ENCODE data around the gene MSX1. TPM values are rescaled to one million over a fixed set of nuclear protein-coding genes. Genes with fewer than 3 reads are reported as not detected.

The MSX1 gene
- total RNA-seq, 4 donors from 2014 or later: 1.4 to 5.8 (median 3.6) TPM

DNA sequence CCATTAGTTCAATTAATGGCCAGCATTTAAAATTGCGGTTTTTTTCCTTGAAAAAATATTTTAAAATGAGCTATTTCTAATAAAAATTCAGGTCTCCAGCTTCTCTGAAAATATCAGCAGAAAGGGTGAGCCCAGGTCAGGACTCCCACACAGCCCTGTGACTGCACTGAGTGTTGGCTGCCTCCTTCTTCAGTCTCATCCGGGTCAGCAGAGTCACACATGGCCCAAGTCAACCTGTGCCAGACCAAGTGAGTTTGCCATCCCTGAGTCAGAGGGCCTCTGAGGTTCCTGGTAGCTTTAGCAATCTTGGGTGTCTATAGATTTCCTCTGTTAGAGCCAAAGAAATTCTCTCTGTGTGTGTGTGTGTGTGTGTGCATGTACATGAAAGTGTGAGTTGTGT, 22.1 kb upstream of the MSX1 start:
- intact Hi-C loops (cut with DNase I; ENCODE audit: low total_unique reads): no loop called here

DNA sequence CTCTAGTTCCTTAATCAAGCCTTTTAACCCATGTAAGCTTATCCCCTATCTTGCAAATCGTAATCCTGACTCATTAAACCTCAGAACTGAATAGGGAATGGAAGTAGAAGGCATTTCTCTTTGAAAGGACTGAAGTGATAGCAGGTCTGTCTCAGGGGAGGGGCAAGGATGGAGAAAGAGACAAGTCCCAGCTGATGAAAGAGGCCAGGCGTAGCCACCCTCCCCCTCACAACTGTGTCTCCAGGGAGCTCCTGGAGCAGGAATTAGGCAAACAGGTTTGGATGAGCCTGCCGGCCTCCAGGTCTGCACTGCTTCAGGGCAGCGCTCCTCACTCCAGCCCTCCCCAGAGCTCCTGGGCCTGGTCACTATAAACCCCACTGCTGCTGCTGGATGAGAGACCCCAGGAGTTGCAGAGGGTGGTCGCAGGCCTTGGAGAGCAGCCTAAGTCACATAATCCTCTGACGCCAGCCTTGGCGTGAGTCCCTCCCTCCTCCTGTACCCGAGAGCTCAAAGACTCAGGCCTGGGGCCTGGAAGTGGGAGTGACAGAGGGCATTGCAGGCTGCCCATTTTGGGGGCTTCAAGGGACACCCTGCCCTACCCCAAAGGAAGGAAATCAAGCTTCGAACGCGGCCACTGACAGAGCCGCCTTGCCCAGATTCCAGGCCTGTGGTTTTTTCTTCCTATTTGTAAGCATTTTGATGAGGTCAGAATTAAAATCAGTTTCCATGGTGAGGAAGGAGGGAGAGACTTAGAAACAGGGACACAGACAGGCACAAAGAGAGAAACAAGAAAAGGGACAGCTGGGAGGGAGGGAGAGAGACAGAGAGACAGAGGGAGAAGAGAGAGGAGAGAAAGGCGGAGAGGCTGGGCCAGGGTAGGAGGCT, 21.2 kb upstream of the MSX1 start:
- intact Hi-C loops (cut with DNase I; ENCODE audit: low total_unique reads): no loop called here
- TF ChIP-seq, protein P1, sequence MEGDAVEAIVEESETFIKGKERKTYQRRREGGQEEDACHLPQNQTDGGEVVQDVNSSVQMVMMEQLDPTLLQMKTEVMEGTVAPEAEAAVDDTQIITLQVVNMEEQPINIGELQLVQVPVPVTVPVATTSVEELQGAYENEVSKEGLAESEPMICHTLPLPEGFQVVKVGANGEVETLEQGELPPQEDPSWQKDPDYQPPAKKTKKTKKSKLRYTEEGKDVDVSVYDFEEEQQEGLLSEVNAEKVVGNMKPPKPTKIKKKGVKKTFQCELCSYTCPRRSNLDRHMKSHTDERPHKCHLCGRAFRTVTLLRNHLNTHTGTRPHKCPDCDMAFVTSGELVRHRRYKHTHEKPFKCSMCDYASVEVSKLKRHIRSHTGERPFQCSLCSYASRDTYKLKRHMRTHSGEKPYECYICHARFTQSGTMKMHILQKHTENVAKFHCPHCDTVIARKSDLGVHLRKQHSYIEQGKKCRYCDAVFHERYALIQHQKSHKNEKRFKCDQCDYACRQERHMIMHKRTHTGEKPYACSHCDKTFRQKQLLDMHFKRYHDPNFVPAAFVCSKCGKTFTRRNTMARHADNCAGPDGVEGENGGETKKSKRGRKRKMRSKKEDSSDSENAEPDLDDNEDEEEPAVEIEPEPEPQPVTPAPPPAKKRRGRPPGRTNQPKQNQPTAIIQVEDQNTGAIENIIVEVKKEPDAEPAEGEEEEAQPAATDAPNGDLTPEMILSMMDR (IDR thresholded peaks at IDR 0.05): no peak
- no peak for TF ChIP-seq POLR2A (IDR thresholded peaks at IDR 0.05)
- no peak overlapping the region for H3K4me3 ChIP-seq (ENCODE audit: low read depth, poor library complexity, severe bottlenecking)
- DNase-seq (ENCODE audit: low spot score in 2 of 2): peak in 1 of 2 donors; percentile 48
- 41 to 63% methylated on average over 9 to 13 of the region's 13 CpGs for WGBS, 2 donors

More for the DNA sequence above, 22.1 kb upstream of the MSX1 start:
- DNase-seq (ENCODE audit: low spot score in 2 of 2): peak in 1 of 2 donors; percentile 40
- 72 to 78% methylated on average over 2 of the region's 2 CpGs for WGBS, 2 donors
- TF ChIP-seq, protein P1 (IDR thresholded peaks at IDR 0.05): no peak
- TF ChIP-seq POLR2A (IDR thresholded peaks at IDR 0.05): no peak
- no peak overlapping the region for H3K4me3 ChIP-seq (ENCODE audit: low read depth, poor library complexity, severe bottlenecking)

DNA sequence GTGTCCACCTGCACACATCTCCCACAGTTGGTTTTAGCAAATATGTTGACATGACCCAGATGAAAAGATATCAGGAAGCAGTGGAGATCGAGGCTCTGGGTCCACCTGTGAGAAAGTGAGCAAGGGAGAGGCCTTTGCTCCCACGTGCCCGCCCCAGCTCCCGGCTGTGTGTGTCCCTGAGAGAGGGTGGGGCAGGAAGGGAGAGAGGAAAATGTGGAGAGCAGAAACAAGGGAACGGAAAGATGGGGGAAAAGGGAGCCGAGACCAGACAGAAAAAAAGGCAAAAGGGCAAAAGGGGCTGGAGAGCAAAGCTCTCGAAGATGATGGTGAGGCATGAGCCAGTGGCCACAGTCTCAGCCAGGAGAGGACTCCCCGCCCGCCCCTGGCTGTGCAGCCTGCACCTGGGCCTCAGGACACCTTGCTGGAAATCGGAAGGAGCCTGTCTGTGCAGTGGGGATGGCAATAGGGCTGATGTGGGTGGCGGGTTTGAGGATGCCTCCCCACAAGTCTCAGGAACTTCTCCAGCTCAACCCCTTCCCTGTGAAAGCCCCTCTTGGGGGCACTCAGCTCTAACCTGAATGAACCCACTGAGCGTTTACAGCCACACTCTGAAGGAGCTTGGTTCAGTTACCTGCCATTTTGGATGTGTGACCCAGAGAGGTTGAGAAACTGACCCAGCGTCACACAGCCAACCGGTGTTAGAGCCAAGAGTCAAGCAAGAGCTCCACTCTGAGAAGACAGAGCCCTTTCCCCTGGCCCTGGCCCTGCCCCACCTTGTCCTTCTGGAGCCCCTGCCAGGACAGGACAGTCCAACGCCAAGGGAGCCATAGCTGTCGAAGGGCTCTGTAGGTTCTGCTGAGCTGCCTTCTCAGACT, 20.3 kb upstream of the MSX1 start:
- WGBS, 2 donors: 54 to 57% methylated on average over 16 of the region's 16 CpGs
- H3K4me3 ChIP-seq (ENCODE audit: low read depth, poor library complexity, severe bottlenecking): no peak overlapping the region
- intact Hi-C loops (cut with DNase I; ENCODE audit: low total_unique reads): no loop called here
- TF ChIP-seq POLR2A (IDR thresholded peaks at IDR 0.05): no peak
- TF ChIP-seq, protein P1 (IDR thresholded peaks at IDR 0.05): no peak
- peak in 1 of 2 donors; percentile 81 for DNase-seq (ENCODE audit: low spot score in 2 of 2)

DNA sequence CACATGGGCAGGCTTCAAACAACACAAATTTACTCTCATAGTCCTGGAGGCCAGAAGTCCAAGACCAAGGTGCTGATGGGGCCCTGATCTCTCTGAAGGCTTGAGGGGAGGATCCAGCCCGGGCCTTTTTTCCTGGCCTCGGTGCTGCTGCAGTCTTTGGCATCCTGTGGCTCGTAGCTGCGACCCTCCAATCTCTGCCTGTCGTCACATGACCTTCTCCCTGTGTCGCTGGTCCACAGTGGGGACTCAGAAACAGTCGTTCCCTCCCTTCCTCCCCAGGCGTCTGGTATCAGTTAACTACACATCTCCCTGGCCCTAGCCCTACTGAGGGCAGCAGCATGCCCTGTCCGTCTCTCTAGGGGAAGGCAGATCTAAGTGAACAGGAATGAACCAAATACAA, 19.1 kb upstream of the MSX1 start:
- intact Hi-C loops (cut with DNase I; ENCODE audit: low total_unique reads): no loop called here
- TF ChIP-seq POLR2A (IDR thresholded peaks at IDR 0.05): no peak
- TF ChIP-seq, protein P1 (IDR thresholded peaks at IDR 0.05): no peak
- peak in 1 of 2 donors; percentile 61 for DNase-seq (ENCODE audit: low spot score in 2 of 2)
- no peak overlapping the region for H3K4me3 ChIP-seq (ENCODE audit: low read depth, poor library complexity, severe bottlenecking)
- 44 to 53% methylated on average over 9 of the region's 9 CpGs for WGBS, 2 donors

DNA sequence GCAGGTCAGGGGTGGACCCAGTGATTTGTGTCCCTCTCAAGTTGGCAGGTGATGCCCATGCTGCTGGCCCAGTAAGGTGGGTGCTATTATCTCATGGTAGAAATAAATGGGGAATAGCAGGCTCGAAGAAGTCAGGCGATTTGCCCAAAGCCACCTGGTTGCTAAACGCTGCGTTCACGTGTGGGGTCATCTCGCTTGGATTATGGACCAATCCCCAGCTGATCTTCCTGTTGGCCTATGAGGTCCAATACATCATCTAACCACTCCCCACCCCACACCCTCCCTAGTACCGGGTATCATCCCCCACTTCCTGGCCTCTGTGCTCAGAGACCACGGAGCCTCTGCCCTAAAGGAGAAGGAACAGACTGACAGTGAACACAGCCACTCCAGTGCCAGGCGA, 18.3 kb upstream of the MSX1 start:
- TF ChIP-seq, protein P1 (IDR thresholded peaks at IDR 0.05): no peak
- no peak for TF ChIP-seq POLR2A (IDR thresholded peaks at IDR 0.05)
- DNase-seq (ENCODE audit: low spot score in 2 of 2): peak in 1 of 2 donors; percentile 67
- WGBS, 2 donors: 79 to 82% methylated on average over 9 of the region's 9 CpGs
- intact Hi-C loops (cut with DNase I; ENCODE audit: low total_unique reads): no loop called here
- no peak overlapping the region for H3K4me3 ChIP-seq (ENCODE audit: low read depth, poor library complexity, severe bottlenecking)

All from lower leg skin (tissue), 4 donors.